Measurements from ENCODE around the gene PCDH9.

DNA sequence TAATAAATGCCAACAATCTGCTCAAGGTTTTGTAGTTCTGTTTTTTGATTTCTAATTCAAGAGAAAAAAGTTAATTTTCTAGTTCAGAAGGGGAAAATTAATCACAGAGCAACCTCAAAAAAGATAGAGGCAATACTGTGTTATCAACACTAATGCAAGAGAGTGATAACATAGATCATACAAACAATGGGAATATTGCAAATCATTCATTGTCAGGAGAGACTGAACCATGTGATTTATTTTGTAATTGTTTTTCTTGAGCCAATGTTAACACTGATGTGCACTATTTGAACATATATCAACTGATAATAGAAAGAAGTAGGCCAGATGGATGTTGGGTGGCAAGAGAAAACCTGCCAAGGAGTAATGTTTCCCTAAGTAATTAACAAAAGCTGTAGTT is 19.9 kb downstream of the PCDH9 start:
- TF ChIP-seq POLR2A (IDR thresholded peaks at IDR 0.05), result no peak
- no peak for TF ChIP-seq CTCF (IDR thresholded peaks at IDR 0.05)
